Stimulated activated CD4-positive, alpha-beta T cell treated with anti-CD3 and anti-CD28 coated beads, Interleukin-4, amount 100 ng/mL, for 4 hours (primary cell): ENCODE data around the gene MED15.
"Not testable (repeated sequence)": the region's sequence is repeated elsewhere in the genome, so short reads cannot be mapped to it uniquely, and the experiment has no call there.

Source experiments
- DNase-seq, 2 experiments: peaks; one replicate each; pipeline ENCODE4 v3.0.0-alpha.2; 2020

The MED15 gene

GRCh38 chr22:20606041-20606783 lies 98.8 kb downstream of the MED15 start:
- DNase-seq, result peak; percentile 53 to 64

GRCh38 chr22:20606784-20607128 lies 99.3 kb downstream of the MED15 start:
- no peak for DNase-seq

- DNase-seq, result no peak
Measured at GRCh38 chr22:20607157-20607907, 99.9 kb downstream of the MED15 start.

- DNase-seq, result no peak
Measured at GRCh38 chr22:20610243-20610686, 102.9 kb downstream of the MED15 start.

GRCh38 chr22:20610757-20611156 lies 103.3 kb downstream of the MED15 start:
- DNase-seq, result no peak

- DNase-seq, result no peak
Measured at GRCh38 chr22:20611418-20611817, 104.0 kb downstream of the MED15 start.

GRCh38 chr22:20613301-20613700 lies 105.9 kb downstream of the MED15 start:
- DNase-seq, result no peak

- DNase-seq, result no peak
Measured at GRCh38 chr22:20615021-20615420, 107.6 kb downstream of the MED15 start.

GRCh38 chr22:20615533-20616450 lies 108.4 kb downstream of the MED15 start:
- no peak for DNase-seq

GRCh38 chr22:20616451-20617043 lies 109.1 kb downstream of the MED15 start:
- DNase-seq, result no peak

- no peak for DNase-seq
Measured at GRCh38 chr22:20618488-20618887, 111.1 kb downstream of the MED15 start.

GRCh38 chr22:20619045-20619892 lies 111.9 kb downstream of the MED15 start:
- DNase-seq, result no peak

- DNase-seq, result not testable (repeated sequence)
Measured at GRCh38 chr22:20619893-20620194, 112.4 kb downstream of the MED15 start.

- no peak for DNase-seq
Measured at GRCh38 chr22:20621162-20621561, 113.8 kb downstream of the MED15 start.

GRCh38 chr22:20622650-20623339 lies 115.4 kb downstream of the MED15 start:
- no peak for DNase-seq

- DNase-seq, result peak in 1 of 2 experiments; percentile 10
Measured at GRCh38 chr22:20624161-20624616, 116.8 kb downstream of the MED15 start.

- DNase-seq, result no peak
Measured at GRCh38 chr22:20625270-20625669, 117.9 kb downstream of the MED15 start.

GRCh38 chr22:20626811-20627210 lies 119.4 kb downstream of the MED15 start:
- no peak for DNase-seq

GRCh38 chr22:20627432-20627831 lies 120.0 kb downstream of the MED15 start:
- DNase-seq, result no peak

- DNase-seq, result no peak
Measured at GRCh38 chr22:20628081-20628939, 120.9 kb downstream of the MED15 start.
